Peyer's patch (tissue), 4 donors: ENCODE results near the gene USF3.

ENCODE experiments used
- POLR2A ChIP-seq, 2 donors: fragments of 450-650 bp; IDR thresholded peaks; one replicate each; pipeline ENCODE4 v1.5.1; 2017; ENCODE audit warnings: antibody characterized with exemption in 2 of 2, mild to moderate bottlenecking in 2 of 2, moderate library complexity in 2 of 2
- TF ChIP-seq, protein P1 (sequence below), 6 experiments: fragments of 450-650 bp in 4 of 6; fragments of 200-600 bp in 2 of 6; sonication (generic) in 1 of 6; IDR thresholded peaks; one replicate each; pipeline ENCODE4 v1.5.1; 2017 to 2019; ENCODE audit warnings: antibody characterized with exemption in 6 of 6, mild to moderate bottlenecking in 3 of 6, moderate library complexity in 1 of 6

DNA sequence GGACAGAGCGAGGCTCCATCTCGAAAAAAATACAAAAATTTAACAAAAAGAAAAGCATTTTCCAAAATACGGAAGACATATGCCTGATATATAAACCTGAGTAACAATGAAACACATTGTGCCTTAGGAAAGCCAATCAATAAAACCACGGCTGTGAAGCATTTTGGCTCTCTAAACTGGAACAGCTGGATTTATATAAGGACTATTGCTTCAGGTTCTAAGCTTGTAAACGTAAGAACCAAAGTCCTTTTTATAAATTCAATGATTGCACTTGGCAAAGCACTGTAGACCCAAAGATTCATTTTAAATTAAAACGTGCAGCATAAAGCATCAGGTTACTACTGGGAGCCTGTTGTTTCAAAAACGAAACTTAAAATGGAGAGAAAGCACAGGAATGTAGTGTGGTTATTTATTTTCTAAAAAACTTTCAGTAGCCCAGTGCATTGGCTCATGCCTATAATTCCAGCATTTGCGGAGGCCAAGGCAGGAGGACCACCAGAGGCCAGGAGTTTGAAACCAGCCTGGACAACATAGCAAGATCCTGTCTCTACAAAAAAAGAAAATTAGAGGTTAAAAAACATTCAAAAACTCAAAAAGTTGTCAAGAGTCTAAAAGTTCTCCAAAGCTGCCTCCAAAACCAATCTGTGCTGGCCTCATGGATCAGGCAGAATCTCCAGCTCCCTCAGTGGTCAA, 61.5 kb downstream of the USF3 start:
- TF ChIP-seq, protein P1, sequence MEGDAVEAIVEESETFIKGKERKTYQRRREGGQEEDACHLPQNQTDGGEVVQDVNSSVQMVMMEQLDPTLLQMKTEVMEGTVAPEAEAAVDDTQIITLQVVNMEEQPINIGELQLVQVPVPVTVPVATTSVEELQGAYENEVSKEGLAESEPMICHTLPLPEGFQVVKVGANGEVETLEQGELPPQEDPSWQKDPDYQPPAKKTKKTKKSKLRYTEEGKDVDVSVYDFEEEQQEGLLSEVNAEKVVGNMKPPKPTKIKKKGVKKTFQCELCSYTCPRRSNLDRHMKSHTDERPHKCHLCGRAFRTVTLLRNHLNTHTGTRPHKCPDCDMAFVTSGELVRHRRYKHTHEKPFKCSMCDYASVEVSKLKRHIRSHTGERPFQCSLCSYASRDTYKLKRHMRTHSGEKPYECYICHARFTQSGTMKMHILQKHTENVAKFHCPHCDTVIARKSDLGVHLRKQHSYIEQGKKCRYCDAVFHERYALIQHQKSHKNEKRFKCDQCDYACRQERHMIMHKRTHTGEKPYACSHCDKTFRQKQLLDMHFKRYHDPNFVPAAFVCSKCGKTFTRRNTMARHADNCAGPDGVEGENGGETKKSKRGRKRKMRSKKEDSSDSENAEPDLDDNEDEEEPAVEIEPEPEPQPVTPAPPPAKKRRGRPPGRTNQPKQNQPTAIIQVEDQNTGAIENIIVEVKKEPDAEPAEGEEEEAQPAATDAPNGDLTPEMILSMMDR (IDR thresholded peaks at IDR 0.05), result no peak
- no peak for TF ChIP-seq POLR2A (IDR thresholded peaks at IDR 0.05)
